Activated T-cell treated with anti-CD3 and anti-CD28 coated beads, Interleukin-2, amount 50 U/mL, for 72 hours (primary cell): ENCODE measurements around the gene TOX3. TPM values are rescaled to one million over a fixed set of nuclear protein-coding genes. Genes with fewer than 3 reads are reported as not detected.

Experiments
- ATAC-seq, 2 donors: fragments of 150-1000 bp; cut with Tn5 transposase; replicated peaks in 1 of 2; 2 replicates each; pipeline ENCODE4 v1.10.0; 2021; ENCODE audit warnings: moderate library complexity in 2 of 2, mild to moderate bottlenecking in 1 of 2
- DNase-seq, 2 donors: peaks; one replicate each; pipeline ENCODE4 v3.0.0; 2021 to 2022; ENCODE audit warnings: mixed read lengths in 1 of 2
- H3K27ac Mint-ChIP-seq: one replicate; pipeline ENCODE4 v1.8.0; 2022; ENCODE audit warnings: mild to moderate bottlenecking, moderate library complexity, mixed read lengths
- H3K27me3 Mint-ChIP-seq: one replicate; pipeline ENCODE4 v1.8.0; 2022; ENCODE audit warnings: low read depth, mixed read lengths
- H3K36me3 Mint-ChIP-seq, 2 donors: one replicate each; pipeline ENCODE4 v1.8.0; 2022; ENCODE audit warnings: mixed read lengths in 2 of 2, mild to moderate bottlenecking in 1 of 2; ENCODE audit not compliant: insufficient read depth in 2 of 2
- H3K4me1 Mint-ChIP-seq: one replicate; pipeline ENCODE4 v1.8.0; 2022; ENCODE audit warnings: low read depth, mixed read lengths
- H3K4me3 Mint-ChIP-seq, 2 donors: one replicate each; pipeline ENCODE4 v1.8.0; 2022; ENCODE audit warnings: mild to moderate bottlenecking in 2 of 2, mixed read lengths in 2 of 2, moderate library complexity in 2 of 2
- H3K9me3 Mint-ChIP-seq, 2 donors: one replicate each; pipeline ENCODE4 v1.8.0; 2022; ENCODE audit warnings: mixed read lengths in 2 of 2
- total RNA-seq, 2 donors: library from RNA; stranded (reverse); gene quantifications; one replicate each; pipeline ENCODE4 v1.2.3, GENCODE V29; 2022

The TOX3 gene
- total RNA-seq, 2 donors from 2014 or later: not detected

GRCh38 chr16:52543654-52544053 lies 3.3 kb downstream of the TOX3 start:
- H3K36me3 Mint-ChIP-seq: peaks cover 0 to 6% of the 10 kb centered on the region in 2 donors
- no peak for ATAC-seq
- no peak for DNase-seq
- no peak overlapping the region for H3K27ac Mint-ChIP-seq
- H3K9me3 Mint-ChIP-seq: peaks cover 3 to 4% of the 10 kb centered on the region in 2 donors
- H3K27me3 Mint-ChIP-seq: peaks cover 28% of the 10 kb centered on the region
- peaks cover 4% of the 10 kb centered on the region for H3K4me1 Mint-ChIP-seq
- H3K4me3 Mint-ChIP-seq: no peak overlapping the region

- Mint-ChIP-seq H3K27ac (no peak overlapping the region), H3K36me3 (no peaks in the 10 kb centered on the region), H3K9me3 (peaks cover 6 to 8% of the 10 kb centered on the region in 2 donors), H3K4me1 (no peaks in the 10 kb centered on the region), H3K27me3 (peaks cover 14% of the 10 kb centered on the region), H3K4me3 (no peak overlapping the region)
- ATAC-seq (no peak), DNase-seq (no peak)
Measured at GRCh38 chr16:52540910-52541309, 6.0 kb downstream of the TOX3 start.

- Mint-ChIP-seq H3K9me3 (peaks cover 6 to 8% of the 10 kb centered on the region in 2 donors), H3K27me3 (no peaks in the 10 kb centered on the region), H3K27ac (no peak overlapping the region), H3K4me1 (no peaks in the 10 kb centered on the region), H3K36me3 (no peaks in the 10 kb centered on the region), H3K4me3 (no peak overlapping the region)
- ATAC-seq (no peak), DNase-seq (no peak)
Measured at GRCh38 chr16:52539191-52539590, 7.8 kb downstream of the TOX3 start.

- Mint-ChIP-seq H3K9me3 (peaks cover 6 to 8% of the 10 kb centered on the region in 2 donors), H3K4me1 (no peaks in the 10 kb centered on the region), H3K4me3 (no peak overlapping the region), H3K27me3 (no peaks in the 10 kb centered on the region), H3K27ac (no peak overlapping the region), H3K36me3 (no peaks in the 10 kb centered on the region)
- DNase-seq: no peak
- ATAC-seq: no peak
Measured at GRCh38 chr16:52538511-52538910, 8.4 kb downstream of the TOX3 start.

GRCh38 chr16:52537516-52537915 lies 9.4 kb downstream of the TOX3 start:
- H3K36me3 Mint-ChIP-seq: no peaks in the 10 kb centered on the region
- H3K4me3 Mint-ChIP-seq: no peak overlapping the region
- H3K27ac Mint-ChIP-seq: no peak overlapping the region
- no peaks in the 10 kb centered on the region for H3K27me3 Mint-ChIP-seq
- ATAC-seq: no peak
- no peak for DNase-seq
- peaks cover 6 to 8% of the 10 kb centered on the region in 2 donors for H3K9me3 Mint-ChIP-seq
- no peaks in the 10 kb centered on the region for H3K4me1 Mint-ChIP-seq

- no peak overlapping the region for H3K27ac Mint-ChIP-seq
- no peak overlapping the region for H3K4me3 Mint-ChIP-seq
- peaks cover 9 to 11% of the 10 kb centered on the region in 2 donors for H3K9me3 Mint-ChIP-seq
- peaks cover 0 to 2% of the 10 kb centered on the region in 2 donors for H3K36me3 Mint-ChIP-seq
- H3K4me1 Mint-ChIP-seq: no peaks in the 10 kb centered on the region
- no peak for DNase-seq
- H3K27me3 Mint-ChIP-seq: no peaks in the 10 kb centered on the region
- ATAC-seq: no peak
Measured at GRCh38 chr16:52535076-52535475, 11.9 kb downstream of the TOX3 start.

GRCh38 chr16:52533296-52533695 lies 13.6 kb downstream of the TOX3 start:
- ATAC-seq: no peak
- H3K9me3 Mint-ChIP-seq: peaks cover 5 to 8% of the 10 kb centered on the region in 2 donors

GRCh38 chr16:52532384-52532783 lies 14.6 kb downstream of the TOX3 start:
- DNase-seq (no peak), ATAC-seq (no peak)
- H3K4me1 Mint-ChIP-seq: no peaks in the 10 kb centered on the region
- H3K4me3 Mint-ChIP-seq: no peak overlapping the region
- H3K9me3 Mint-ChIP-seq: peaks cover 5 to 8% of the 10 kb centered on the region in 2 donors
- H3K36me3 Mint-ChIP-seq: peaks cover 0 to 2% of the 10 kb centered on the region in 2 donors
- no peaks in the 10 kb centered on the region for H3K27me3 Mint-ChIP-seq
- no peak overlapping the region for H3K27ac Mint-ChIP-seq

More at GRCh38 chr16:52533296-52533695, 13.6 kb downstream of the TOX3 start:
- H3K36me3 Mint-ChIP-seq: peaks cover 0 to 2% of the 10 kb centered on the region in 2 donors
- no peak for DNase-seq
- no peak overlapping the region for H3K4me3 Mint-ChIP-seq
- H3K27ac Mint-ChIP-seq: no peak overlapping the region
- H3K27me3 Mint-ChIP-seq: no peaks in the 10 kb centered on the region
- no peaks in the 10 kb centered on the region for H3K4me1 Mint-ChIP-seq

- no peak for DNase-seq
- Mint-ChIP-seq H3K36me3 (peaks cover 0 to 2% of the 10 kb centered on the region in 2 donors), H3K4me1 (no peaks in the 10 kb centered on the region), H3K4me3 (no peak overlapping the region), H3K27ac (no peak overlapping the region), H3K27me3 (no peaks in the 10 kb centered on the region), H3K9me3 (peaks cover 3% of the 10 kb centered on the region in 2 donors)
- no peak for ATAC-seq
Measured at GRCh38 chr16:52529226-52529625, 17.7 kb downstream of the TOX3 start.

GRCh38 chr16:52528393-52529065 lies 18.4 kb downstream of the TOX3 start:
- peaks cover 0 to 2% of the 10 kb centered on the region in 2 donors for H3K36me3 Mint-ChIP-seq
- no peak overlapping the region for H3K27ac Mint-ChIP-seq
- H3K4me3 Mint-ChIP-seq: no peak overlapping the region
- no peak for DNase-seq
- H3K27me3 Mint-ChIP-seq: no peaks in the 10 kb centered on the region
- no peaks in the 10 kb centered on the region for H3K4me1 Mint-ChIP-seq
- peaks cover 3% of the 10 kb centered on the region in 2 donors for H3K9me3 Mint-ChIP-seq
- no peak for ATAC-seq

- H3K4me1 Mint-ChIP-seq: no peaks in the 10 kb centered on the region
- no peaks in the 10 kb centered on the region for H3K27me3 Mint-ChIP-seq
- DNase-seq: no peak
- peaks cover 0 to 2% of the 10 kb centered on the region in 2 donors for H3K36me3 Mint-ChIP-seq
- H3K9me3 Mint-ChIP-seq: peaks cover 3% of the 10 kb centered on the region in 2 donors
- no peak for ATAC-seq
- H3K4me3 Mint-ChIP-seq: no peak overlapping the region
- H3K27ac Mint-ChIP-seq: no peak overlapping the region
Measured at GRCh38 chr16:52526830-52527229, 20.1 kb downstream of the TOX3 start.

- Mint-ChIP-seq H3K4me3 (no peak overlapping the region), H3K27me3 (no peaks in the 10 kb centered on the region), H3K4me1 (no peaks in the 10 kb centered on the region), H3K36me3 (peaks cover 0 to 2% of the 10 kb centered on the region in 2 donors), H3K27ac (no peak overlapping the region), H3K9me3 (peaks cover 3% of the 10 kb centered on the region in 2 donors)
- ATAC-seq: no peak
- DNase-seq: no peak
Measured at GRCh38 chr16:52526116-52526828, 20.7 kb downstream of the TOX3 start.

GRCh38 chr16:52521570-52521969 lies 25.4 kb downstream of the TOX3 start:
- Mint-ChIP-seq H3K27ac (no peak overlapping the region), H3K4me3 (no peak overlapping the region), H3K36me3 (no peaks in the 10 kb centered on the region), H3K9me3 (no peaks in the 10 kb centered on the region), H3K4me1 (no peaks in the 10 kb centered on the region), H3K27me3 (no peaks in the 10 kb centered on the region)
- DNase-seq: no peak
- no peak for ATAC-seq
